ENCODE results near the gene FZR1. TPM values are rescaled to one million over a fixed set of nuclear protein-coding genes. Genes with fewer than 3 reads are reported as not detected.
A peak's percentile ranks its signal among the peaks of the same experiment; 100 is the strongest.

The FZR1 gene
- total RNA-seq, 2 experiments from 2014 or later, result 40.3 to 46.3 TPM

DNA sequence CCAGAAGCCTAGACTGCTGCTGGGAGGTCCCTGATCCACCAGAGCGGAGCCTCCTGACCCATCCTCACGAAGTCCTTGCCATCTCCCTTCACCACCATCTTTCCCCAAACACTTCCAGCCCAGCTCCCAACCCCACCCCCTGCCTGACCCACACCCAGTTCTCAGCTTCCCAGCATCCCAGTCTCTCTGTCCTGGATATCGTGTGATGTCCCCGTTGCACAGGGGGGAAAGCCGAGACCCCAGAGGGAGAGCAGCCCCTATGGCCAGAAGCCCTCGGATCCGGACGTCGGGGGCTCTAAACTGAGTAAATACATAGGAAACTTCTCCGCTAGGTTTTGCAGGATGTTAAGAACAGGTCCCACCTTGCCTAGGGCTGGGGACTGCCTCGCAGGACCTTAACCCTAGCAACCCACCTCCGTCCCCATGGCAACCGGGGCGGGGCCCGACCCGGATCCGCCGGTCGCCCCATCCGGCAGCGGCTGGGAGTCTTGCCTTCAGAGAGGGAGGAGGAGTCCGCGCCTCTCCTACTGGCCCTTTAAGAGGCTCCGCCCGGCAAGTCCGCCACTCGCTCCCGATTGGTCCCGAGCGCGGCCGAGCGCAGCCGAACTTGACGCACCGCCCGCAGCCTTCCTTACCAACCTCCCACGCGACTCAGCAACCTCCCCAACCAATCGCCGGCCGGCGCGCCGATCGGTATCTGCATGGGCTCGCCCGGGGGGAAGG, 66.2 kb downstream of the FZR1 start:
- intact Hi-C loops (cut with micrococcal nuclease), result loop anchor here (1.0 to 5.0 kb wide), 4 partner anchors 15 to 190 kb away; partner anchors contain the start of genes APBA3, FZR1, MFSD12 and MRPL54
- Mint-ChIP-seq H3K4me1 (ENCODE audit: low read depth) (peaks cover 14% of the 10 kb centered on the region), H3K4me3 (peak overlapping the region; percentile 75), H3K27me3 (ENCODE audit: low read depth) (no peaks in the 10 kb centered on the region), H3K36me3 (ENCODE audit: low read depth) (peaks cover 8% of the 10 kb centered on the region), H3K9me3 (no peaks in the 10 kb centered on the region), H3K27ac (peak overlapping the region; percentile 56)
- peak; percentile 100 for DNase-seq
- CTCF ChIA-PET, result no interaction called here

DNA sequence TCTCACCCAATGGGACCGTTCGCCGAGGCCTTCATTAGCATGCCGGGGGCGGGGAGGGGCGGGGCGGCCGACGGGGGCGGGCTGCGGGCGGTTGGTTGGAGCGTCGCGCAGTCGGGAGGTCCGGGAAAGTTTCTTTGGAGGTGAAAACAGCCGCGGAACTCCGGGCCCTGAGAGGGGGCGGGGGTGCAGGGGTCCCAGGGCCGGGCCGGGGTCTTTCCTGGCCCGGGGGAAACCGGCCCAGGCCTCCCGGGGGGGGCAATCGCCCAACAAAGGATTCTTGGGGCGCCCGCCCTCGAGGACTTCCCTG, 66.7 kb downstream of the FZR1 start, which contains the start of gene HMG20B:
Gene HMG20B (plus strand): TSS at position 90 of the 307 bp plus-strand sequence. CDS start 366 bp downstream, outside the sequence.
- CTCF ChIA-PET, result no interaction called here
- Mint-ChIP-seq H3K27me3 (ENCODE audit: low read depth) (no peaks in the 10 kb centered on the region), H3K9me3 (no peaks in the 10 kb centered on the region), H3K4me3 (peak within 1 kb of the TSS; percentile 75), H3K36me3 (ENCODE audit: low read depth) (peaks cover 8% of the 10 kb centered on the region), H3K27ac (peak within 1 kb of the TSS; percentile 56), H3K4me1 (ENCODE audit: low read depth) (peaks cover 14% of the 10 kb centered on the region)
- no peak for DNase-seq
- intact Hi-C loops (cut with micrococcal nuclease), result loop anchor here (1.0 to 5.0 kb wide), 4 partner anchors 16 to 189 kb away; partner anchors contain the start of genes APBA3, FZR1, MFSD12 and MRPL54

DNA sequence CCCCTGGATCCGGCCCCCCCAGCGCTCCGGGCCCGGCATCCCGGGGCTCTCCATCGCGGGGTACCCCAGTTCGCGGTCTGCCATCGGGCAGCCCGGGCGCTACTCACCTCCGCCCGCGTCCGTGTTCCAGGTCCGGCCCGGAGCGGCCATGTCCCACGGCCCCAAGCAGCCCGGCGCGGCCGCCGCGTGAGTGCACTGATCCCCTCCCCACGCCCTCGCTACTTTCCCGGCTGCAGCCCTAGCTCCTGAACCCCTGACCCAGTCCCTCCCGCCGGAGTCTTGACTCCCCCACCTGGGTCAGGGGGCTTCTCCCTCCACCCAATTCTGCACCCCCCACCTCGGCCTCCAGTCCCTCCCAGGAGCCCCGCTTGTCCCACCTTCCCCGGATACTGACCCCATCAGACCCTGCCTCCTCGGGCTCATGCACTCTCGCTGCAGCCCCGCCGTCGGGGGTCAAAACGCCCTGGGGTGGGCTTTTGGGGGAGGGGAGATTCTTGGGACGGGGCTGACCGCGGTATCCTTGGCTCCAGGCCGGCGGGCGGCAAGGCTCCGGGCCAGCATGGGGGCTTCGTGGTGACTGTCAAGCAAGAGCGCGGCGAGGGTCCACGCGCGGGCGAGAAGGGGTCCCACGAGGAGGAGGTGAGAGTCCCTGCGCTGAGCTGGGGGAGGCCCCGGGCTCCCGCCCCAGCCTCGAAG, 67.2 kb downstream of the FZR1 start:
- Mint-ChIP-seq H3K27me3 (ENCODE audit: low read depth) (no peaks in the 10 kb centered on the region), H3K36me3 (ENCODE audit: low read depth) (peaks cover 8% of the 10 kb centered on the region), H3K4me1 (ENCODE audit: low read depth) (peaks cover 14% of the 10 kb centered on the region), H3K9me3 (no peaks in the 10 kb centered on the region), H3K4me3 (peak overlapping the region; percentile 75), H3K27ac (no peak overlapping the region)
- CTCF ChIA-PET, result interaction anchor here (1.2 kb wide), 1 partner anchor 12 kb away, joined by 4 read pairs; the partner anchor contains the start of gene GIPC3
- intact Hi-C loops (cut with micrococcal nuclease), result loop anchor here (5.0 kb wide), 1 partner anchor 189 kb away; the partner anchor contains the start of genes APBA3 and MRPL54
- no peak for DNase-seq

DNA sequence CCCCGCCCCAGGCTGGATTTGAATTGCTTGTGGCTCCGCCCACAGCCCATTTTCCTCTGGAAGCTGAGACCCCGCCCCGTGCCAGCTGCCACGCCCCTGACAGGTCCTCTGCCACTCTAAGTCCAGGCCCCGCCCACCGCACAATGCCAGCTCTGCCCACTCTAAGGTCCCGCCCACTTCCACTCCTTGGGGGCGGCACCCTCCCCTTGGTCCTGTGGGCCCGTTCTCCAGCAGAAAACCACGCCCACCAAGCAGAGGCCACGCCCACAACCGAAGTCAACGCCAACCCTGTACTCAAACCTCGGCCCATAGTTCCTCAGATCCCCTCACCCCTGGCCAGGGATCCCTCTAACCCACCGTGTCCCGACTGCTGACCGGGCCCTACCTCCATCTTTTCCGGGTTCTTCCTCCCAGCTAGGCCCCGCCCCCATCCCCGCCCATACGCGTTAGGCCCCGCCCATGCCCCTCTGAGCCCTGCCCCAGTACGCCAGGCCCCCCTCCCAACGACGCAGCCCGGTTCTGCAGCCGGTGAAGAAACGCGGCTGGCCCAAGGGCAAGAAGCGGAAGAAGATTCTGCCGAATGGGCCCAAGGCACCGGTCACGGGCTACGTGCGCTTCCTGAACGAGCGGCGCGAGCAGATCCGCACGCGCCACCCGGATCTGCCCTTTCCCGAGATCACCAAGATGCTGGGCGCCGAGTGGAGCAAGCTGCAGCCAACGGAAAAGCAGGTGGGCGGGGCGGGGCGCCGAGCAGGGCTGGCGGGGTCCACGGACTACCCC, 67.9 kb downstream of the FZR1 start:
- intact Hi-C loops (cut with micrococcal nuclease), result loop anchor here (5.0 kb wide), 1 partner anchor 188 kb away; the partner anchor contains the start of genes APBA3 and MRPL54
- Mint-ChIP-seq H3K27ac (no peak overlapping the region), H3K4me1 (ENCODE audit: low read depth) (peaks cover 14% of the 10 kb centered on the region), H3K9me3 (no peaks in the 10 kb centered on the region), H3K36me3 (ENCODE audit: low read depth) (peaks cover 8% of the 10 kb centered on the region), H3K27me3 (ENCODE audit: low read depth) (no peaks in the 10 kb centered on the region), H3K4me3 (peak overlapping the region; percentile 75)
- DNase-seq, result peak; percentile 92
- CTCF ChIA-PET, result interaction anchor here (1.2 kb wide), 1 partner anchor 12 kb away, joined by 4 read pairs; the partner anchor contains the start of gene GIPC3

DNA sequence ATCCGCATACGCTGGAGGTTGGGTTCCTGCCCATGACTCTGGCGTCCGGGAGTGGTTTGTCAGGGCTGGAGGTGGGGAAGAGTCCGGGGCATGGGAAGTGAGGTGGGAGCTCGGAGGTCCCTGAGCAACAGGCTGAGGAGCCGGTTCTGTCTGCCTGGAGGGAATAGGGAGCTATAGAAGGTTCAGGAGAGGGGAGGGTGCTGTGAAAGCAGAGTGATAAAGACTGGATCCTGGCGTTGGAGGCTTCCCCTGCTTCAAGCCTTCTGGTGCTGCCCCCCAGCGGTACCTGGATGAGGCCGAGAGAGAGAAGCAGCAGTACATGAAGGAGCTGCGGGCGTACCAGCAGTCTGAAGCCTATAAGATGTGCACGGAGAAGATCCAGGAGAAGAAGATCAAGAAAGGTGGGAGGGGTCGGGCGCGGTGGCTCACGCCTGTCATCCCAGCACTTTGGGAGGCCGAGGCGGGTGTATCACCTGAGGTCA, 69.2 kb downstream of the FZR1 start:
- Mint-ChIP-seq H3K4me3 (no peak overlapping the region), H3K9me3 (no peaks in the 10 kb centered on the region), H3K36me3 (ENCODE audit: low read depth) (peaks cover 8% of the 10 kb centered on the region), H3K4me1 (ENCODE audit: low read depth) (peaks cover 14% of the 10 kb centered on the region), H3K27me3 (ENCODE audit: low read depth) (no peaks in the 10 kb centered on the region), H3K27ac (no peak overlapping the region)
- peak; percentile 43 for DNase-seq
- intact Hi-C loops (cut with micrococcal nuclease), result no loop called here
- CTCF ChIA-PET, result no interaction called here

DNA sequence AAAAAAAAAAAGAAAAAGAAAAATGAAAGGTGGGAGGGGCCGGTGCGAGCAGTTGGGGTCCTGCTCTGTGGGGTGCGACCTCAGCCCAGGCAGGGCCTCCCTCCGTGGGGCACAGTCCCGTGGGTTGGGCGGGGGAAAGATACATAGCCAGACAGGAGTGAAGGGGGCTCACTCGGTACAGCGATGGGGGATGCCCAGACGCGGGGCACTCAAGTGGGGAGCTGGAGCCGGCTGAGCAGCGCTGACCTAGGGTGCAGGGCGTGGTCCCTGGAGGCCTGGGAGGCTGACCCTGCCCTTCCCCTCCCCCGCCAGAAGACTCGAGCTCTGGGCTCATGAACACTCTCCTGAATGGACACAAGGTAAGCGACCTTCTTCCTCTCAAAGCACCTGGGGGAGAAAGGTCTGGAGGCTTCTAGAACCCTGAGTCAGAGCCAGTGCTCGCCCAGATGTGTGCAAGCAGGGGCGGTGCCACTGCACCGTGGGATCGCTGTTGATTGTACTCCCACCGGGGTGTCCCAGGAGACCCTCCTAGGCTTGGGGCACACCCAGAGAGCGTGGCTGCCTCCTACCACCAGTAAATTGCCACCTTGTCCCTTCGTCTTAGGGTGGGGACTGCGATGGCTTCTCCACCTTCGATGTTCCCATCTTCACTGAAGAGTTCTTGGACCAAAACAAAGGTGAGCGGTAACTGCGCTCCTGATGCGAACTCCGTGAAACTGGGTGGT, 70.0 kb downstream of the FZR1 start:
- Mint-ChIP-seq H3K9me3 (no peaks in the 10 kb centered on the region), H3K27ac (no peak overlapping the region)

DNA sequence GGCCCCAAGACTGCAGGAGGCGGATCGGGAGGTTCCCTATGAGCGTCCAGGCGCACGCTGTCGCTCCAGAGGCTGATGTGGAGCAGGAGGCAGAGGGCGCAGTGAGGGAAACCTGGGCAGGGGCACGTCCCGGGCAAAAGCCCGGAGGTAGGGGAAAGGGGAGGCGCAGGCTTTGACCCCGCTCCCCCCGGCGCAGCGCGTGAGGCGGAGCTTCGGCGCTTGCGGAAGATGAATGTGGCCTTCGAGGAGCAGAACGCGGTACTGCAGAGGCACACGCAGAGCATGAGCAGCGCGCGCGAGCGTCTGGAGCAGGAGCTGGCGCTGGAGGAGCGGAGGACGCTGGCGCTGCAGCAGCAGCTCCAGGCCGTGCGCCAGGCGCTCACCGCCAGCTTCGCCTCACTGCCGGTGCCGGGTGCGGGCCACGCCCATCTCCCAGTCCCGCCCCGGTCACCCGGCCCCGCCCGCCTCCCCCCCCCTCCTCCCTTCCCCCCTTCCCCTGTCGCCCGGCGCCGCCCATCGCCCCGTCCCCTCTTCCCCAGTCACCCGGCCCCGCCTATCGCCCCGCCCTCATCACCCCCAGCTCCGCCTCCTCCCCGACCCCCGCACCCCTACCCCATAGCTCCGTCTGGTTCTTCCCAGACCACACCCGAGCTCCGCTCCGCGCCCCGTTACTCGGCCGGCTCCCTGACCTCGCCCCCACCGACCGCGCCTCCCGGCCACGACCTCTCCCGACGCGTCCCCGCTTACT, 70.8 kb downstream of the FZR1 start:
- no peak for DNase-seq
- no peaks in the 10 kb centered on the region for H3K27me3 Mint-ChIP-seq (ENCODE audit: low read depth)
- no peak overlapping the region for H3K27ac Mint-ChIP-seq
- no peak overlapping the region for H3K4me3 Mint-ChIP-seq
- CTCF ChIA-PET, result no interaction called here
- intact Hi-C loops (cut with micrococcal nuclease), result no loop called here
- peaks cover 8% of the 10 kb centered on the region for H3K36me3 Mint-ChIP-seq (ENCODE audit: low read depth)
- H3K9me3 Mint-ChIP-seq, result no peaks in the 10 kb centered on the region
- H3K4me1 Mint-ChIP-seq (ENCODE audit: low read depth), result peaks cover 11% of the 10 kb centered on the region

More for the DNA sequence above, 70.0 kb downstream of the FZR1 start:
- Mint-ChIP-seq H3K4me3 (no peak overlapping the region), H3K27me3 (ENCODE audit: low read depth) (no peaks in the 10 kb centered on the region), H3K36me3 (ENCODE audit: low read depth) (peaks cover 8% of the 10 kb centered on the region), H3K4me1 (ENCODE audit: low read depth) (peaks cover 14% of the 10 kb centered on the region)
- CTCF ChIA-PET, result no interaction called here
- DNase-seq, result no peak
- intact Hi-C loops (cut with micrococcal nuclease), result no loop called here

DNA sequence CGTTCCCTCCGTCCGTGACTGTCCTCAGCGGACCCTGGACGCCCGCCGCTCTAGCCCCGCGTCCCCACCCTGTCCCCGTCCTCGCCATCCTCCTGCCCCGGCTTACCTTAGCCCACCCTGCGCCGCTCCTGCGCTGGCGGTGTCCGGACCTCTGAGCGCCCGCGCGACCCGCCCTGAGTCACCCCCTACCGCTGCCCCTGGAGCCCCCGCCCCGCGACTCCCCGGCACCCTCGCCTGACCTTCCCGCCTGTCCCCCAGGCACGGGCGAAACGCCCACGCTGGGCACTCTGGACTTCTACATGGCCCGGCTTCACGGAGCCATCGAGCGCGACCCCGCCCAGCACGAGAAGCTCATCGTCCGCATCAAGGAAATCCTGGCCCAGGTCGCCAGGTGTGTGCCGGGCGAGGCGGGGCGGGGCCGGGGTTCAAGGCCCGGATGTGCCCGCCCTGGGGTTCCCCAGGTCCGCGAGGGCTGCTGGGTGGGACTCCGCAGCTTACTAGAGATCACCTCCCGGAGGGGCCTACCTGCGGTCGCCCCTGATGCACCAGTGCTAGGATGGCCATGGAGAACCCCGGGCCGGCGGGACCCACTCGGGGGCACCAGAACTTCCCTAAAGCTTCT, 71.7 kb downstream of the FZR1 start:
- intact Hi-C loops (cut with micrococcal nuclease), result no loop called here
- Mint-ChIP-seq H3K27ac (no peak overlapping the region), H3K4me3 (no peak overlapping the region), H3K4me1 (ENCODE audit: low read depth) (peaks cover 6% of the 10 kb centered on the region), H3K9me3 (no peaks in the 10 kb centered on the region), H3K27me3 (ENCODE audit: low read depth) (no peaks in the 10 kb centered on the region), H3K36me3 (ENCODE audit: low read depth) (peaks cover 8% of the 10 kb centered on the region)
- DNase-seq, result no peak
- CTCF ChIA-PET, result no interaction called here

DNA sequence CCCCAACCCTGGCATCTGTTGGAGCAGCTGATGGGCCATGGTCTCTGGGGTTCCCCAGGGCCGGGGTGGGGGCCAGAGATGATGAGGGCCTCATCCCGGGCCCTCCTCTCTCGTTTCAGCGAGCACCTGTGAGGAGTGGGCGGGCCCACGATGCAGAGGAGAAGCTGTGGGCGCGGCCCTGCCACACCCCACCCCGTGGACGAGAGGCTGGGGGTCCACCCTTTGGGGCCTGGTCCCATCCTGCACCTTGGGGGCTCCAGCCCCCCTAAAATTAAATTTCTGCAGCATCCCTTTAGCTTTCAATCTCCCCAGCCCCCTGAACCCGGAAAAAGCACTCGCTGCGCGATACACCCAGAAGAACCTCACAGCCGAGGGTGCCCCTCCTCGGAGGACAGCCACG, 72.3 kb downstream of the FZR1 start:
- Mint-ChIP-seq H3K4me1 (ENCODE audit: low read depth) (peaks cover 6% of the 10 kb centered on the region), H3K27me3 (ENCODE audit: low read depth) (no peaks in the 10 kb centered on the region), H3K9me3 (no peaks in the 10 kb centered on the region), H3K27ac (no peak overlapping the region), H3K4me3 (no peak overlapping the region), H3K36me3 (ENCODE audit: low read depth) (peaks cover 8% of the 10 kb centered on the region)
- CTCF ChIA-PET, result no interaction called here
- DNase-seq, result no peak
- intact Hi-C loops (cut with micrococcal nuclease), result no loop called here

DNA sequence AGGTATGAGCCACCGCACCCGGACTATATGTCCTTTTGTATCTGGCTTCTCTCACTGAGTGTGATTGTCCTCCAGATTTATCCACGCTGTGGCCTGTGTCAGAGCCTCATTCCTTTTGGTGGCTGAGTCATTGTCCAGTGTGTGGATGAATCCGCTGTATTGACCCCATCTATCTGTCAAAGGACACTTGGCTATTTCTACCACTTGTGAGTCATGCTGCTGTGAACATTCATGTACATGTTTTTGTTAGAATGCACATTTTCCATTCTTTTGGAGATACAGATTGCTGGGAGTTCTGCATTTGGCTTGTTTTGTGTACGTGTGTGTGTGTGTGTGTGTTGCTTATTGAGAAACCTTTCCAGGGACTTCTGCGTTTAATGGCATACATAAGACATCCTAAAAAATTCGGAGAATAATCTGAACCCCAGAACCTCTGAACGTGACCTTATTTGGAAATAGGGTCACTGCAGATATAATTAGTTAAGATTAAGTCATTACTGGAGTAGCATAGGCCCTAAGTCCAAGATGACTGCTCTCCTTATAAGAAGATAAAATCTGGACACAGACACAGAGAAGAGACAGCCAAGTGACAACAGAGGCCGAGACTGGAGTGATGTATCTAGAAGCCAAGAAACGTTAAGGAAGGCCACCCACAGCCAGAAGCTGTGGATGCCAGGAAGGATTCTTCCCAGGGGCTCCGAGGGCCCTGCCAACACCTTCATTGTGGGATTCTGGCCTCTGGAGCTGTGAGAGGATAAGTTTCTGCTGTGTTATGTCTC, 74.2 kb downstream of the FZR1 start:
- peaks cover under 1% of the 10 kb centered on the region for H3K4me1 Mint-ChIP-seq (ENCODE audit: low read depth)
- H3K9me3 Mint-ChIP-seq, result no peaks in the 10 kb centered on the region
- H3K36me3 Mint-ChIP-seq (ENCODE audit: low read depth), result peaks cover 1% of the 10 kb centered on the region
- CTCF ChIA-PET, result interaction anchor here (0.7 kb wide), 1 partner anchor 606 kb away, joined by 3 read pairs; no protein-coding TSS in a partner anchor
- H3K27me3 Mint-ChIP-seq (ENCODE audit: low read depth), result no peaks in the 10 kb centered on the region
- intact Hi-C loops (cut with micrococcal nuclease), result loop anchor here (10.0 kb wide), 1 partner anchor 124 kb away; the partner anchor contains the start of genes PIP5K1C and TJP3
- no peak overlapping the region for H3K27ac Mint-ChIP-seq
- no peak for DNase-seq
- no peak overlapping the region for H3K4me3 Mint-ChIP-seq

Measured in activated naive CD4-positive, alpha-beta T cell treated with anti-CD3 and anti-CD28 coated beads for 36 hours (primary cell).